SK-N-MC (cell line): Measurements from ENCODE around the gene CDH3.

ENCODE experiments used
- EZH2 ChIP-seq: fragments of 200-600 bp; sonication (generic); IDR thresholded peaks from one replicate; pipeline ENCODE4 v1.6.1; 2017; ENCODE audit warnings: antibody characterized with exemption
- FOXP2 ChIP-seq: optimal IDR thresholded peaks from 2 replicates; pipeline ENCODE3; 2011; ENCODE audit warnings: mild to moderate bottlenecking, moderate library complexity; ENCODE audit not compliant: insufficient read depth; ENCODE audit errors: extremely low read length, control extremely low read depth
- POLR2AphosphoS5 ChIP-seq: IDR thresholded peaks from 2 replicates; pipeline ENCODE4 v1.6.1; 2012; ENCODE audit warnings: mild to moderate bottlenecking, low read depth, low read length, borderline replicate concordance

DNA sequence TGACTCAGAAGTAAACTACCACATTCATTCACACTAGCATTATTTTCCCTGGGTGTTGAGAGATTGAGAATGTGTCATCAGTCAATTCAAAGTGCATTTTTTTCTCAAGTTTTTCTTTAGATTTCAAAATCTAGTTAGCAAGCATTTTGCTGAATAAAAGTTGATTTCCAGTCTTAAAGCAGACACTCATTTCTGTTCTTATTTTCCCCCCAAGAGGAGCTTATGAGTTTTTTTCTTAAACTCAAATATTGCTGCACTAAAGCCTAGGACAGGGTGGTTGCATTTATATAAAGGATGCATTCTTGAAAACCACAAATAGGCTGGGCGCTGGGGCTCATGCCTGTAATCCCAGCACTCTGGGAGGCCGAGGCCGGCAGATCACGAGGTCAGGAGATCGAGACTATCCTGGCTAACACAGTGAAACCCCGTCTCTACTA is 15.3 kb downstream of the CDH3 start:
- no peak for TF ChIP-seq POLR2AphosphoS5
- TF ChIP-seq EZH2: no peak
- TF ChIP-seq FOXP2: no peak
